ENCODE measurements around the gene GPR176.

The GPR176 gene

DNA sequence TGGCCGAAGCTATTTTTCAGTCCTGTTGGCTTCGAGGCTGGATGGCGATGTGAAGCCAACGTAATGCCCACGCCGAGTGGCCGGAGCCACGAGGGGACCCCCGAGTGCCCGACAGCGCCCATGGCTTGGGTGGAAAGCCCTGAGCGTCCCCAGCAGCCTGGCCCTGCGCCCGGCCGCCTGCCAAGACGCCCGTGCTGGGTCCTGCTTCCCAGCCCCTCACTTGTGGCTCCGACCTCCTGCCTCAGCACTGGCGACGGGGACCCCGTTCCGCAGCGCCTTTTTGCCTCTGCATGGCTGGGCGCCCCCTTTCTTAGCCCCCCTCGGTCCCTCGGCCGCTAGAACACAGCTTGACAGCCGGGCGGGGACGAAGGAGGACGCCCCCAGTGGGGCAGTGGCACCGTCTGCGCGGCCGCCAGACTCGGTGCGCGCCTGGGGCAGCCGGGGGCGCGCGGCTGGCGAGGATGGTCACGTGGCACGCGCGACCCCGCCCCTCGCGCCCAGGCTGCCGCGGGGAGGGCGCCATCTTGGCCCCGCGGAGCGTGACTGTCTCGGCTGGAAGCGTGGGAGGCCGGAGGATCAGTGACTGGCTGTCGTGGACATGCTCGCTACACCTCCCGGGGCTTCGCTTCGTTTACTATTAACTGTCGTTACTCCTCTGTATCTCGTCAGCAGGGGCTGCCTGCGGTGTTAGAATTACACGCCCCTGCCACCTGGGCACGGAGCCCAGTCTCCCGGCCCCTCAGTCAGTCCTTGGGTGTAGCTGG is 626 bp upstream of the GPR176 start:
- no peaks in the 10 kb centered on the region for H3K9me3 ChIP-seq (ENCODE audit: control insufficient read depth in 1 of 2, low read length in 2 of 2)
- H3K27me3 ChIP-seq (ENCODE audit: control insufficient read depth in 1 of 2, insufficient read depth in 2 of 2, low read length in 2 of 2), result peaks cover 23 to 24% of the 10 kb centered on the region in 2 donors
- peak overlapping the region; percentile 52 to 80 for H3K9ac ChIP-seq (ENCODE audit: low read depth in 1 of 2, low read length in 2 of 2)
- H3K36me3 ChIP-seq (ENCODE audit: control insufficient read depth in 1 of 2, insufficient read depth in 2 of 2, low read length in 2 of 2), result no peaks in the 10 kb centered on the region
- peaks cover 5 to 17% of the 10 kb centered on the region in 2 donors for H3K4me1 ChIP-seq (ENCODE audit: control insufficient read depth in 1 of 2, insufficient read depth in 2 of 2, low read length in 2 of 2)
- H3K4me3 ChIP-seq (ENCODE audit: low read depth in 1 of 2, low read length in 2 of 2), result peak overlapping the region; percentile 76 to 88
- no peak overlapping the region for H3K27ac ChIP-seq (ENCODE audit: low read depth, low read length)

DNA sequence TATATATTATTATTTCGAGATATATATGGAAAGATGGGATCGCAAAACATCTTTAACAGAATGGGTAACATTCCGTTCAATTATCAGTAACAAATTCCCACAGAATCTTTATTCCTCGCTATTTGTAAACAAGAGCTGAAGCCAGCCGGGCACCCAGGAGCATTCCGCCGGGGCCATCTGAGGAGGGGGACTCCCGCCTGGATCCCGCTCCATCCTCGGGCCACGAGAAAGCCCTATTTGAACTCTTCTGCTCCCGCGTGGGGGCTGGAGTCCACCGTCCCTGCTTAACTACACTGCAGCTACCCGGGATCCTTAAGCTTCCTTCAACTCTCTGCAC is 687 bp downstream of the GPR176 start:
- Histone ChIP-seq H3K4me3 (ENCODE audit: low read depth in 1 of 2, low read length in 2 of 2) (peak overlapping the region; percentile 76 to 88), H3K27ac (ENCODE audit: low read depth, low read length) (no peak overlapping the region), H3K9me3 (ENCODE audit: control insufficient read depth in 1 of 2, low read length in 2 of 2) (no peaks in the 10 kb centered on the region), H3K9ac (ENCODE audit: low read depth in 1 of 2, low read length in 2 of 2) (peak overlapping the region in 1 of 2 donors; percentile 6), H3K27me3 (ENCODE audit: control insufficient read depth in 1 of 2, insufficient read depth in 2 of 2, low read length in 2 of 2) (peaks cover 23 to 24% of the 10 kb centered on the region in 2 donors), H3K4me1 (ENCODE audit: control insufficient read depth in 1 of 2, insufficient read depth in 2 of 2, low read length in 2 of 2) (peaks cover 5 to 17% of the 10 kb centered on the region in 2 donors), H3K36me3 (ENCODE audit: control insufficient read depth in 1 of 2, insufficient read depth in 2 of 2, low read length in 2 of 2) (no peaks in the 10 kb centered on the region)

DNA sequence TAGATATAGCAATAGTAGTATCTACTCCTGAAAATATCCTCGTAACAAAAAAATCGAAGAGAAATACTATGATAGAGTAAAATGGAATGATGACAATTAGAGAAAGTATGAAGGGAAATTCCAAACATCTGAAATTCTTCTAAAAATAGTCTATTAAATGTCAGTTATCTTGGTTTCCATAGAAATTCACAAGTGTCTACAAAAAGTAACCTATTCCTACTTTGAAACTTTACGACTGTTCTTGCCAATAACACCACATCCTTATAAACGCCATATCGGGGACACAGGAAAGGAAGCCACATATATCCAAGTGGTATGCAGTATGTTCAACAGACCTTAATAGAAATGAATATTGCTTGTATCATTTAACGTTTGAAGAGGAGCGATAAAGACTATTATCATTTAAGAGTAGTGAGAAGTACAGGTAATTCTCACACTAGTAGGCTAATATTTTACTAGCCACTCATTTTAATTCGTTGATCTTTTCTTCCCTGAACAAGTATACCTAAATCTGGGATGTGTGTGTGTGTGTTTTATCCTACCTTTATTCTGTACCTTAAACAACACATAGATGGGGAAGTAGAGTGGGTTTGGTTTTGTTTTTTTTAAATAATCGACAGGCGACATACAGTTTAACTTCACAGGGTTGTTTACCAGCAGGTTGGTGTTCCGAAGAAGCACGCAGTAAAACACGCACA is 1.2 kb downstream of the GPR176 start:
- Histone ChIP-seq H3K27ac (ENCODE audit: low read depth, low read length) (no peak overlapping the region), H3K9ac (ENCODE audit: low read depth in 1 of 2, low read length in 2 of 2) (no peak overlapping the region), H3K4me1 (ENCODE audit: control insufficient read depth in 1 of 2, insufficient read depth in 2 of 2, low read length in 2 of 2) (peaks cover 5 to 17% of the 10 kb centered on the region in 2 donors), H3K27me3 (ENCODE audit: control insufficient read depth in 1 of 2, insufficient read depth in 2 of 2, low read length in 2 of 2) (peaks cover 23 to 24% of the 10 kb centered on the region in 2 donors), H3K4me3 (ENCODE audit: low read depth in 1 of 2, low read length in 2 of 2) (no peak overlapping the region), H3K36me3 (ENCODE audit: control insufficient read depth in 1 of 2, insufficient read depth in 2 of 2, low read length in 2 of 2) (no peaks in the 10 kb centered on the region), H3K9me3 (ENCODE audit: control insufficient read depth in 1 of 2, low read length in 2 of 2) (no peaks in the 10 kb centered on the region)

DNA sequence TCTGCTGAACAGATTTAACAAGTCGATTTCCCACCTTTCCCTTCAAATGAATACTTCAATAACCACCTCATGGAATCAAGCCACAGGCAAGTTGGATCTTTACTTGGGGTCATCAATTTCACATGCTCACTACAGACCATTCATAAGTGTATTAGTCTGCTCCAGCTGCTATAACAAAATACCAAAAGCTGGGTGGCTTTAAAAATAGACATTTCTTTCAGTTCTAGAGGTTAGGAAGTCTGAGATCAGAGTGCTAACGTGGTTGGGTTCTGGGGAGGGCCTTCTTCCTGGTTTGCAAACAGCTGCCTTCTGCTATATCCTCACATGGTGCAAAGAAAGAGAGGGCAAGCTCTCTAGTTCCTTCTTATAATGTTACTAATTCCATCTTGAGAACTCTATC is 5.1 kb downstream of the GPR176 start:
- Histone ChIP-seq H3K9me3 (ENCODE audit: control insufficient read depth in 1 of 2, low read length in 2 of 2) (no peaks in the 10 kb centered on the region), H3K9ac (ENCODE audit: low read depth in 1 of 2, low read length in 2 of 2) (no peak overlapping the region), H3K27me3 (ENCODE audit: control insufficient read depth in 1 of 2, insufficient read depth in 2 of 2, low read length in 2 of 2) (peaks cover 17 to 19% of the 10 kb centered on the region in 2 donors), H3K36me3 (ENCODE audit: control insufficient read depth in 1 of 2, insufficient read depth in 2 of 2, low read length in 2 of 2) (no peaks in the 10 kb centered on the region), H3K4me3 (ENCODE audit: low read depth in 1 of 2, low read length in 2 of 2) (no peak overlapping the region), H3K27ac (ENCODE audit: low read depth, low read length) (no peak overlapping the region), H3K4me1 (ENCODE audit: control insufficient read depth in 1 of 2, insufficient read depth in 2 of 2, low read length in 2 of 2) (peaks cover under 1 to 7% of the 10 kb centered on the region in 2 donors)

DNA sequence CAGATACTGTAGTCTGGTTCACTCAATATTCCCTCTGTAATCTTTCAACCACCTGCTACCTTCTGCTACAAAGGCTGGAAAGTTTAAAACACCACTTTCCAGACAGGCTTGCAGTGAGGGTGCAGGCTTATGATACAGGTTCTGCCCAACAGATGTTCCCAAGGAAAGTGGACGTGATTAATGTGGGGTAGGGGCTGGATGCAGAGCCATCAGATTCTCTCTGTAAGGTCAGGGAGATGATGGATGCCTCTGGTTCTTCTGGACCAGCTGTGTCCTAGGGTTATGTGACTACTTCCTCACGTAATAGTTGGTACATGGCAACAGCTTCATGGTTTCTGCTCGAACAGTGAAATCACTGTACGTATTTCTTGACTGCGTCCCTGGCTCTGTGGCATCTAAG is 11.1 kb downstream of the GPR176 start:
- H3K4me3 ChIP-seq (ENCODE audit: low read depth in 1 of 2, low read length in 2 of 2), result no peak overlapping the region
- no peaks in the 10 kb centered on the region for H3K36me3 ChIP-seq (ENCODE audit: control insufficient read depth in 1 of 2, insufficient read depth in 2 of 2, low read length in 2 of 2)
- H3K9me3 ChIP-seq (ENCODE audit: control insufficient read depth in 1 of 2, low read length in 2 of 2), result no peaks in the 10 kb centered on the region
- no peak overlapping the region for H3K27ac ChIP-seq (ENCODE audit: low read depth, low read length)
- H3K9ac ChIP-seq (ENCODE audit: low read depth in 1 of 2, low read length in 2 of 2), result no peak overlapping the region
- no peaks in the 10 kb centered on the region for H3K27me3 ChIP-seq (ENCODE audit: control insufficient read depth in 1 of 2, insufficient read depth in 2 of 2, low read length in 2 of 2)
- no peaks in the 10 kb centered on the region for H3K4me1 ChIP-seq (ENCODE audit: control insufficient read depth in 1 of 2, insufficient read depth in 2 of 2, low read length in 2 of 2)

DNA sequence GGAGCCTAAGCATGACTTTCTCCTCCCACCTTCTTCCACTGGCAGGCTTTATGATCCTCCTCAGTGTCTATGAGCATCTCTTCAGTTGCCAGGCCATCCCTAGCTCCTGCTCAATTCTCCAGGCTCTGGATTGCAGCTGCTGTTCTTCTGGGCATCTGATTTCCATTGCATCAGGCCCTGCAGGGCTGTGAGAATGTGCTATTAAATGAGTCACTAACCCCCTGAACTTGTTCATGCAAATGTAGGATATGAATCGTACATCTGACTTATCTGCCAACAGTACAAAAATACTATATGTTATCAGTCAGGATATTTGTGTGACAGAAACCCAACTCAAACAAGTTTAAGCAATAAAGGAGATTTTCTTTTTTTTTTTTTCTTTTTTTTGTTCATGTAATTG is 11.9 kb downstream of the GPR176 start:
- no peaks in the 10 kb centered on the region for H3K27me3 ChIP-seq (ENCODE audit: control insufficient read depth in 1 of 2, insufficient read depth in 2 of 2, low read length in 2 of 2)
- no peaks in the 10 kb centered on the region for H3K9me3 ChIP-seq (ENCODE audit: control insufficient read depth in 1 of 2, low read length in 2 of 2)
- H3K4me3 ChIP-seq (ENCODE audit: low read depth in 1 of 2, low read length in 2 of 2), result no peak overlapping the region
- H3K4me1 ChIP-seq (ENCODE audit: control insufficient read depth in 1 of 2, insufficient read depth in 2 of 2, low read length in 2 of 2), result no peaks in the 10 kb centered on the region
- no peak overlapping the region for H3K27ac ChIP-seq (ENCODE audit: low read depth, low read length)
- no peaks in the 10 kb centered on the region for H3K36me3 ChIP-seq (ENCODE audit: control insufficient read depth in 1 of 2, insufficient read depth in 2 of 2, low read length in 2 of 2)
- H3K9ac ChIP-seq (ENCODE audit: low read depth in 1 of 2, low read length in 2 of 2), result no peak overlapping the region

DNA sequence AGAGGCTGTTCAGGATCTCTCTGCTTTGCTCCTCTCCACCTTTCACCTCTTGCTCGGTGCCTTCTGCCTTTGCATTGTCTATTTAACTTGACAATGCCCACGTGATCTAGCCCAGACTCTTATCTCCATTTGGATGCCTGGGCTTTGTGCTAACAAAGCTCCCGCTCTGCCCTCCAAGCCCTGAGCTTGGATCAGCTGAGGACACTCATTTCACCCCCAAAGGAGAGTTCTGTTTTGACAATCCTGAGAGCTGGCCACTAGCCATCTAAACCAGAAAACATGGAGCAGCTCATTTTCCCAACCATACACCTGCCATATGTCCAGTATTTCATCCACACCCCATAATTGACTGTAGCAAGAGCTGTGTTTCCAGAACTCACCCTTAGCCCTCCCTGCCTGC is 12.8 kb downstream of the GPR176 start:
- H3K9ac ChIP-seq (ENCODE audit: low read depth in 1 of 2, low read length in 2 of 2), result no peak overlapping the region
- no peak overlapping the region for H3K4me3 ChIP-seq (ENCODE audit: low read depth in 1 of 2, low read length in 2 of 2)
- no peak overlapping the region for H3K27ac ChIP-seq (ENCODE audit: low read depth, low read length)
- no peaks in the 10 kb centered on the region for H3K36me3 ChIP-seq (ENCODE audit: control insufficient read depth in 1 of 2, insufficient read depth in 2 of 2, low read length in 2 of 2)
- no peaks in the 10 kb centered on the region for H3K27me3 ChIP-seq (ENCODE audit: control insufficient read depth in 1 of 2, insufficient read depth in 2 of 2, low read length in 2 of 2)
- no peaks in the 10 kb centered on the region for H3K4me1 ChIP-seq (ENCODE audit: control insufficient read depth in 1 of 2, insufficient read depth in 2 of 2, low read length in 2 of 2)
- H3K9me3 ChIP-seq (ENCODE audit: control insufficient read depth in 1 of 2, low read length in 2 of 2), result no peaks in the 10 kb centered on the region

DNA sequence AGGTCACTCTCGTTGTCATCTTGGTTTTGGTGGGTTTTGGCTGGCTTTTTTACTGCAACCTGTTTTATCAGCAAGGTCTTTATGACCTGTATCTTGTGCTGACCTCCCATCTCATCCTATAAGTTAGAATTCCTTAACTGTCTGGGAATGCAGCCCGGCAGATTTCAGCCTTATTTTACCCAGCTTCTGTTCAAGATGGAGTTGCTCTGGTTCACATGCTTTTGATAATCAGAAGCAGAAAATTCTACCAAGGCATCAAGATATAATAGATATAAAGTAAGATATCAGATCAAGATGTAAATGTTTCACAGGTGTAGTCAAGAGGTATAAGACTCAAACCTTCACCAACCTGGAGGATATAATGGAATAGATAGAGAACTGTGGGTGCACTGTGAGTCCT is 16.0 kb downstream of the GPR176 start:
- no peak overlapping the region for H3K9ac ChIP-seq (ENCODE audit: low read depth in 1 of 2, low read length in 2 of 2)
- no peaks in the 10 kb centered on the region for H3K9me3 ChIP-seq (ENCODE audit: control insufficient read depth in 1 of 2, low read length in 2 of 2)
- H3K4me1 ChIP-seq (ENCODE audit: control insufficient read depth in 1 of 2, insufficient read depth in 2 of 2, low read length in 2 of 2), result no peaks in the 10 kb centered on the region
- no peak overlapping the region for H3K27ac ChIP-seq (ENCODE audit: low read depth, low read length)
- H3K4me3 ChIP-seq (ENCODE audit: low read depth in 1 of 2, low read length in 2 of 2), result no peak overlapping the region
- H3K27me3 ChIP-seq (ENCODE audit: control insufficient read depth in 1 of 2, insufficient read depth in 2 of 2, low read length in 2 of 2), result peaks cover 0 to 6% of the 10 kb centered on the region in 2 donors
- no peaks in the 10 kb centered on the region for H3K36me3 ChIP-seq (ENCODE audit: control insufficient read depth in 1 of 2, insufficient read depth in 2 of 2, low read length in 2 of 2)

DNA sequence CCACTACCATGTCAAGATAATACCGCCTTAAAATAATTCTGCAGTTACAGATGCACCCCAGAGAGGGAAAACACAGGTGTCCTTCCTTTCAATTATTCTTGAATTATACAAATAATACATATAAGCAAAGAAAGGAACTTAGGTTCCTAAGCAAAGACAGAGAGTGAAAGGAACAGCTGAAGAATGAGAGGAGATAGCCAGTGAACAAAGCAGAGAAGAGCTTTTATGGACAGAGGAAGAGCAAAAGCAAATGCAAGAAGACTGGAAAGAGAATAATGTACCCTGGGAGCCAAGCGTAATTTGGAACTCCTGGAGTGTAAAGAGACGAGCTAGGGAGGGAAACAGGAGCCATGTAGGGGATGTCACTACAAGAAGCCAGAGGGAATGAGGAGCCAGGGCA is 21.7 kb downstream of the GPR176 start:
- Histone ChIP-seq H3K9me3 (ENCODE audit: control insufficient read depth in 1 of 2, low read length in 2 of 2) (no peaks in the 10 kb centered on the region), H3K4me1 (ENCODE audit: control insufficient read depth in 1 of 2, insufficient read depth in 2 of 2, low read length in 2 of 2) (no peaks in the 10 kb centered on the region), H3K4me3 (ENCODE audit: low read depth in 1 of 2, low read length in 2 of 2) (no peak overlapping the region), H3K9ac (ENCODE audit: low read depth in 1 of 2, low read length in 2 of 2) (no peak overlapping the region), H3K27me3 (ENCODE audit: control insufficient read depth in 1 of 2, insufficient read depth in 2 of 2, low read length in 2 of 2) (peaks cover 0 to 6% of the 10 kb centered on the region in 2 donors), H3K36me3 (ENCODE audit: control insufficient read depth in 1 of 2, insufficient read depth in 2 of 2, low read length in 2 of 2) (no peaks in the 10 kb centered on the region), H3K27ac (ENCODE audit: low read depth, low read length) (no peak overlapping the region)

DNA sequence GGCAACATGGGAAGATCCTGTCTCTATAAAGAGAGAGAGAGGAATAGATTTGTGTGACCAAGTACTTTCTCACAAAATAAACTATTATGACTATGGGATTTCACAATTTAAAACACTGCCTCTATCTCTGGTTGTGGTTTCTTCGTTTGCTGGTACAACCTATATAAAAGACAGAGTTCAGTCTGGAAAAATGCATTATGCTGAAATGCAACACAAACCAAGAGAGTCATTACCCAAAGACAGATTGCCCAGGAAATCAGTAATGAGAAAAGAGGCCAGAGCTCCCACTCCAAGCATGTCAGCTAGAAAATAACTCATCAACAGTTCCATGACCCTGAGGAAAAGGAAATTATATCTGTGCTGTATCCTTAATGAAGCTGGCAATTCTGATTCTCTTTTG is 23.2 kb downstream of the GPR176 start:
- Histone ChIP-seq H3K27ac (ENCODE audit: low read depth, low read length) (no peak overlapping the region), H3K36me3 (ENCODE audit: control insufficient read depth in 1 of 2, insufficient read depth in 2 of 2, low read length in 2 of 2) (no peaks in the 10 kb centered on the region), H3K9ac (ENCODE audit: low read depth in 1 of 2, low read length in 2 of 2) (no peak overlapping the region), H3K4me1 (ENCODE audit: control insufficient read depth in 1 of 2, insufficient read depth in 2 of 2, low read length in 2 of 2) (no peaks in the 10 kb centered on the region), H3K9me3 (ENCODE audit: control insufficient read depth in 1 of 2, low read length in 2 of 2) (no peaks in the 10 kb centered on the region), H3K4me3 (ENCODE audit: low read depth in 1 of 2, low read length in 2 of 2) (no peak overlapping the region), H3K27me3 (ENCODE audit: control insufficient read depth in 1 of 2, insufficient read depth in 2 of 2, low read length in 2 of 2) (peaks cover 0 to 6% of the 10 kb centered on the region in 2 donors)
